A673 (cell line): ENCODE results near the gene ESM1.
A peak's percentile ranks its signal among the peaks of the same experiment; 100 is the strongest.

ENCODE experiments used
- EZH2 ChIP-seq: fragments of 200-600 bp; sonication (generic); IDR thresholded peaks from 2 replicates; pipeline ENCODE4 v1.6.1; 2017; ENCODE audit warnings: borderline replicate concordance, low read depth, mild to moderate bottlenecking, mixed read lengths, antibody characterized with exemption, low read length; ENCODE audit not compliant: poor library complexity, severe bottlenecking
- TF ChIP-seq, protein P1 (sequence below): fragments of 300-800, 200-600 bp; sonication (generic); conservative IDR thresholded peaks from 2 replicates; pipeline ENCODE4 v1.5.1; 2017; ENCODE audit warnings: low read depth, mild to moderate bottlenecking, antibody characterized with exemption, low read length, moderate library complexity, mixed read lengths

- TF ChIP-seq, protein P1, sequence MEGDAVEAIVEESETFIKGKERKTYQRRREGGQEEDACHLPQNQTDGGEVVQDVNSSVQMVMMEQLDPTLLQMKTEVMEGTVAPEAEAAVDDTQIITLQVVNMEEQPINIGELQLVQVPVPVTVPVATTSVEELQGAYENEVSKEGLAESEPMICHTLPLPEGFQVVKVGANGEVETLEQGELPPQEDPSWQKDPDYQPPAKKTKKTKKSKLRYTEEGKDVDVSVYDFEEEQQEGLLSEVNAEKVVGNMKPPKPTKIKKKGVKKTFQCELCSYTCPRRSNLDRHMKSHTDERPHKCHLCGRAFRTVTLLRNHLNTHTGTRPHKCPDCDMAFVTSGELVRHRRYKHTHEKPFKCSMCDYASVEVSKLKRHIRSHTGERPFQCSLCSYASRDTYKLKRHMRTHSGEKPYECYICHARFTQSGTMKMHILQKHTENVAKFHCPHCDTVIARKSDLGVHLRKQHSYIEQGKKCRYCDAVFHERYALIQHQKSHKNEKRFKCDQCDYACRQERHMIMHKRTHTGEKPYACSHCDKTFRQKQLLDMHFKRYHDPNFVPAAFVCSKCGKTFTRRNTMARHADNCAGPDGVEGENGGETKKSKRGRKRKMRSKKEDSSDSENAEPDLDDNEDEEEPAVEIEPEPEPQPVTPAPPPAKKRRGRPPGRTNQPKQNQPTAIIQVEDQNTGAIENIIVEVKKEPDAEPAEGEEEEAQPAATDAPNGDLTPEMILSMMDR, result peak; percentile 76
- TF ChIP-seq EZH2, result no peak
Observed at GRCh38 chr5:54944364-54944763, 41.0 kb downstream of the ESM1 start.
